Osteocyte (in vitro differentiated cells): ENCODE results near the gene MAML2. TPM values are rescaled to one million over a fixed set of nuclear protein-coding genes. Genes with fewer than 3 reads are reported as not detected.
A peak's percentile ranks its signal among the peaks of the same experiment; 100 is the strongest.

Source experiments
- DNase-seq: peaks from one replicate; pipeline ENCODE4 v3.0.0; 2021; ENCODE audit warnings: mixed read lengths; ENCODE audit not compliant: unreplicated experiment; ENCODE audit errors: extremely low spot score
- H3K27ac Mint-ChIP-seq: one replicate; pipeline ENCODE4 v1.8.0; 2021; ENCODE audit warnings: mild to moderate bottlenecking, mixed read lengths; ENCODE audit not compliant: unreplicated experiment
- H3K27me3 Mint-ChIP-seq: one replicate; pipeline ENCODE4 v1.8.0; 2021; ENCODE audit warnings: mixed read lengths; ENCODE audit not compliant: unreplicated experiment
- H3K36me3 Mint-ChIP-seq: one replicate; pipeline ENCODE4 v1.8.0; 2021; ENCODE audit warnings: mixed read lengths; ENCODE audit not compliant: unreplicated experiment
- H3K4me1 Mint-ChIP-seq: one replicate; pipeline ENCODE4 v1.8.0; 2021; ENCODE audit warnings: mixed read lengths; ENCODE audit not compliant: unreplicated experiment
- H3K4me3 Mint-ChIP-seq: one replicate; pipeline ENCODE4 v1.8.0; 2021; ENCODE audit warnings: mild to moderate bottlenecking, moderate library complexity, mixed read lengths; ENCODE audit not compliant: unreplicated experiment
- H3K9me3 Mint-ChIP-seq: one replicate; pipeline ENCODE4 v1.8.0; 2021; ENCODE audit warnings: mixed read lengths; ENCODE audit not compliant: unreplicated experiment
- total RNA-seq: library from RNA; stranded (reverse); gene quantifications from 2 replicates; pipeline ENCODE4 v1.2.1, GENCODE V29; 2021
- TF ChIP-seq, protein P1 (sequence below): fragments of 200-600 bp; sonication (generic); IDR thresholded peaks from 2 replicates; pipeline ENCODE4 v1.5.0; 2021; ENCODE audit warnings: antibody characterized with exemption, mild to moderate bottlenecking, moderate library complexity

Gene MAML2
- total RNA-seq, 1 donor from 2014 or later: 29.3 TPM

DNA sequence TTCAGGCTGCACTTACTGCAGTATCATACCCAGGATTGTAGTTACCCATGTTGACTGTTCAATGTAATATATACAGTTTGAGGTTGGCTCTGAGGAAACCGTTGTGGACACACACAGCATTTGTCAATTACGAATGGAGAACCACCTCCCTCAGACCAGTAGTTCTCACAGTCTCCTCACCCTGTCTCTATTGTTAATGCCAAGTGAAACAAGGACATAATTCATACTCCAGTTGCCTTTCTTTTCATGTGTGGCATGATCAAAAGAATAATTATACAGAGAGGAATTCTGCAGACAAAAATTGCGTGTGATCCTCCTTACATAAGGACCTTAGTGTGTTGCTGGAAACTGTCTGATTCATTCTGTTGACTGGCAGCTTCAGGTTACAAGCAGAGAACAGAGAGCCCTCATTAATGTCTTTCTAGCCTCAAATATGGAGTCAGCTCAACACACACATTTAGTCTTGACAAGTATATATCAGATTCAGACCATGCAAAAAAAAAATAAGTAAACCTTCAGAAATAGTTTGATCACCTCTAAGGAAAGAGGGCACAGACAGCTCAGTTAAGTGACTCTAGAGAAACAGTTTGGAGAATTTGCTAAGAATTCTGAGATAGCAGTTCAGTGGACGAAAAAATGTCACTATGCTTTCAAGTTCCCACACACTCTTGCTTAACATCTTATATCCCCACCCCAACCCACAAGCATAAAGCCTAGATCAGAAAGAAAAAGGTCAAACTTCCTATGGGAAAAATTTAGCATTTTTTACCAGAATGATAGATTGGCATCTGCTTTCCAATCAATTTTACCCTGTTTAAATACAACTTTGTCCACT lies 96.1 kb downstream of the MAML2 start:
- no peak for DNase-seq

DNA sequence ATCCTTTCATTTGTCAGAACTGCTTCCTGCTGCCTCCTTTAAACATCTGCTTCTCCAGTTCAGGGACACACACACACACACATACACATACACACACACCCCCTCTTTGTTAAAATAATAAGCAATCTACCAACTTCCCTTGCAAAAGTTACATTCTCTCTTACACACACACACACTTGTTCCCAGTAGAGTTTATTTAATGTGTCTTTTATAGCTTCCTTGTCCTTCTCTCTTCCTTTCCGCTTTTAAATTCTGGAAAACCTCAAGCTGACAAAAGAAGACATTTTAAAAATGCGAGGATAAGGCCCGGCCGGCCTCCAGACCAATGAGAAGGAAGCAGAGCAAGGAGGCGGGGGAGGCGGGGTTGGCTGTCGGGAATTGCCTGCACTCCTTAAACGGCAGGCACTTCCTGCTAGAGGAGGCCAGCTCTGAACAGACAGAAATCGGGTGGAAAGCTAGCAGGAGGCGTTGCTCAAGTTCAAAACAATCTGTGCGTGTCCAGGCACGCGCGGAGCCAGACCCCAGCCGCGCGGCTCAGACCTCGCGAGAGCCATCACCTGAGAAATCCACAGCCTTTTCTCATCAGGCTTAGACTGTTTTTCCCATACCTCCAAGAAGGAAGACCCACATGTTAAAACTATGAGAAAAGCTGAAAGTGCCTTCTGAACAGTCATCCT lies 99.9 kb downstream of the MAML2 start:
- no peaks in the 10 kb centered on the region for H3K36me3 Mint-ChIP-seq
- peak overlapping the region; percentile 97 for H3K27ac Mint-ChIP-seq
- peaks cover 57% of the 10 kb centered on the region for H3K4me1 Mint-ChIP-seq
- peak overlapping the region; percentile 77 for H3K4me3 Mint-ChIP-seq
- peak; percentile 96 for DNase-seq
- no peaks in the 10 kb centered on the region for H3K9me3 Mint-ChIP-seq
- TF ChIP-seq, protein P1, sequence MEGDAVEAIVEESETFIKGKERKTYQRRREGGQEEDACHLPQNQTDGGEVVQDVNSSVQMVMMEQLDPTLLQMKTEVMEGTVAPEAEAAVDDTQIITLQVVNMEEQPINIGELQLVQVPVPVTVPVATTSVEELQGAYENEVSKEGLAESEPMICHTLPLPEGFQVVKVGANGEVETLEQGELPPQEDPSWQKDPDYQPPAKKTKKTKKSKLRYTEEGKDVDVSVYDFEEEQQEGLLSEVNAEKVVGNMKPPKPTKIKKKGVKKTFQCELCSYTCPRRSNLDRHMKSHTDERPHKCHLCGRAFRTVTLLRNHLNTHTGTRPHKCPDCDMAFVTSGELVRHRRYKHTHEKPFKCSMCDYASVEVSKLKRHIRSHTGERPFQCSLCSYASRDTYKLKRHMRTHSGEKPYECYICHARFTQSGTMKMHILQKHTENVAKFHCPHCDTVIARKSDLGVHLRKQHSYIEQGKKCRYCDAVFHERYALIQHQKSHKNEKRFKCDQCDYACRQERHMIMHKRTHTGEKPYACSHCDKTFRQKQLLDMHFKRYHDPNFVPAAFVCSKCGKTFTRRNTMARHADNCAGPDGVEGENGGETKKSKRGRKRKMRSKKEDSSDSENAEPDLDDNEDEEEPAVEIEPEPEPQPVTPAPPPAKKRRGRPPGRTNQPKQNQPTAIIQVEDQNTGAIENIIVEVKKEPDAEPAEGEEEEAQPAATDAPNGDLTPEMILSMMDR: no peak
- H3K27me3 Mint-ChIP-seq: no peaks in the 10 kb centered on the region

More for the DNA sequence above, 96.1 kb downstream of the MAML2 start:
- Mint-ChIP-seq H3K27me3 (no peaks in the 10 kb centered on the region), H3K36me3 (no peaks in the 10 kb centered on the region), H3K4me1 (peaks cover 55% of the 10 kb centered on the region), H3K27ac (peak overlapping the region; percentile 94), H3K4me3 (peak overlapping the region; percentile 56), H3K9me3 (no peaks in the 10 kb centered on the region)
- TF ChIP-seq, protein P1: no peak

DNA sequence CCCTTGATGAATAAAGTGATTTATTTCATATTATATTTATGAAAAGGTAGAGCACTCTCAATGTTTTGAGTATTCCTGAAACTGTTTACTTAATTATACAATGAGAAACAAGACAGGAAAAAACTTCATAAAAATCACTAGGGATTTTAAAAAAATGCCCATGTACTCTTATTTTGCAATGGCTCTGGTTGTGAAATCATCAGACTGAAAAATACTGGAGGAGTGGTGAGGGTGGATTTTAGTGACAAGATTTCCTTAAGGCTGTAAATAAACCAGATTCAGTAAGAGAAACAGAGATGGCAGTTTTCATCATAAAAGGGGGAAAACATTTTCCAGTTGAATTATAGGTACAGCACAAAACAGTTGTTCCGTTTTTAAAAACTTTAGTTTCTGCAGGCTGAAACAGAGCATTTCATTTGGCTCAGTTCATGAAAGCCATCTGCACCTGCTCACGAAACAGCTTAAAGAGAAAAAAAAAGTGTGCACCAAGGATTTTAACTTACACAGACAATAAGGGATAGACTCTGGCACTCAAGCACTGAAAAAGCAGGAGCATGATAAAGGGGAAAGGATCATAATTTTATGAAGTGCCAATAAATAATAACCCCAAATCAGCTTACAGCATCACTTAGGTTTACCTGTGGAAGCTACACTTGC lies 100.7 kb downstream of the MAML2 start:
- Mint-ChIP-seq H3K27me3 (no peaks in the 10 kb centered on the region), H3K4me1 (peaks cover 52% of the 10 kb centered on the region)

DNA sequence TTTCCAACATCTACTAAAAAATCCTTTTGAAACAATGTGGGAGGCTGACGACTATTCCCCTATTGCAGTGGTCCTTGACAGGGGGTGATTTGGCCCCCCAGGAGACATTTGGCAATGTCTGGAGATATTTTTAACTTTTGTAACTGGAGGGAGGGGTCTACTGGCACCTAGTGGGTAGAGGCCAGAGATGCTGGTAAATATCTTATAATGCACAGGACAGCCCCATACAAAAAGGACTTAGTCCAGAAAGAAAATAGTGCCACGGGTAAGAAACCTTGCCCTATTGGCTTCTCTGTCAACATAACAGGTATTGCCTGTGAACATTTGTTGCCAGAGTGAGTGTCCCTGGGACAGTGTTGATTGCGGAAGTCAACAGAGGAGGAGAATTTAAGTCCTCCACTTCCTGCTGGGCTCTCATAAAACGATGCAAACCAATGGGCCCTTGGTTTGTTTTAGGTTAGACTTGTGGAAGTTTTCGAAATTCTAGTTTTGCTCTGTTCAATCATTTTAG lies 101.6 kb downstream of the MAML2 start:
- DNase-seq: no peak
- TF ChIP-seq, protein P1: peak; percentile 37
- H3K9me3 Mint-ChIP-seq: no peaks in the 10 kb centered on the region
- no peaks in the 10 kb centered on the region for H3K36me3 Mint-ChIP-seq
- peak overlapping the region; percentile 97 for H3K27ac Mint-ChIP-seq
- H3K4me3 Mint-ChIP-seq: no peak overlapping the region
- peaks cover 43% of the 10 kb centered on the region for H3K4me1 Mint-ChIP-seq
- no peaks in the 10 kb centered on the region for H3K27me3 Mint-ChIP-seq

More for the DNA sequence above, 100.7 kb downstream of the MAML2 start:
- peak overlapping the region; percentile 97 for H3K27ac Mint-ChIP-seq
- TF ChIP-seq, protein P1: no peak
- H3K36me3 Mint-ChIP-seq: no peaks in the 10 kb centered on the region
- no peaks in the 10 kb centered on the region for H3K9me3 Mint-ChIP-seq
- H3K4me3 Mint-ChIP-seq: peak overlapping the region; percentile 77
- no peak for DNase-seq
